HFF-Myc (cell line): ENCODE results near the gene ABCF3.

Source experiments
- DNase-seq: peaks from one replicate; pipeline ENCODE4 v3.0.0-alpha.2; 2011; ENCODE audit warnings: low read depth; ENCODE audit errors: extremely low read depth
- H3K4me3 ChIP-seq: replicated peaks from 2 replicates; pipeline ENCODE4 v1.5.1; 2011; ENCODE audit warnings: low read depth, mild to moderate bottlenecking, control low read depth, low read length
- TF ChIP-seq, protein P1 (sequence below): IDR thresholded peaks from 2 replicates; pipeline ENCODE4 v1.5.1; 2012; ENCODE audit warnings: mild to moderate bottlenecking, low read depth, low read length, control low read depth; ENCODE audit errors: missing control alignments

ABCF3 gene

DNA sequence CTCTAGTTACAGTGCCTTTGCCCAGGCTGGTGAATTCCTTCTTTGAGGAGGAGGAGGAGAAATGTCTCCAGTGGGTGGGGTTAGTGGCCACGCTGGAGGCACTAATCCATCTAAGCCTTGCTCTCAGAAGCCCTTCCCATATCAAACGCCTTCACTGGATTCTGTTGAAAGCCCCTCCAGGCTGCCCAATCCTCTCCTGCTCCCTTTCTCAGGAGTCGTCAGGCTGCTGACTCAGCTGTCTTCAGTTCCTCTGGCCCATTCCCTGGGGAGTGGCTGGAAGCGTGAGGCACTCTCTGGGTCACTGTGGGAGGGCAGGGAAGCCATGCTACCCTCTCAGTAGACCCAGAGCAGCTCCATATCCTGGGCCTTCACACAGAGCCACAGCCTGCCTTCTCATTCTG is 8.7 kb upstream of the ABCF3 start:
- TF ChIP-seq, protein P1, sequence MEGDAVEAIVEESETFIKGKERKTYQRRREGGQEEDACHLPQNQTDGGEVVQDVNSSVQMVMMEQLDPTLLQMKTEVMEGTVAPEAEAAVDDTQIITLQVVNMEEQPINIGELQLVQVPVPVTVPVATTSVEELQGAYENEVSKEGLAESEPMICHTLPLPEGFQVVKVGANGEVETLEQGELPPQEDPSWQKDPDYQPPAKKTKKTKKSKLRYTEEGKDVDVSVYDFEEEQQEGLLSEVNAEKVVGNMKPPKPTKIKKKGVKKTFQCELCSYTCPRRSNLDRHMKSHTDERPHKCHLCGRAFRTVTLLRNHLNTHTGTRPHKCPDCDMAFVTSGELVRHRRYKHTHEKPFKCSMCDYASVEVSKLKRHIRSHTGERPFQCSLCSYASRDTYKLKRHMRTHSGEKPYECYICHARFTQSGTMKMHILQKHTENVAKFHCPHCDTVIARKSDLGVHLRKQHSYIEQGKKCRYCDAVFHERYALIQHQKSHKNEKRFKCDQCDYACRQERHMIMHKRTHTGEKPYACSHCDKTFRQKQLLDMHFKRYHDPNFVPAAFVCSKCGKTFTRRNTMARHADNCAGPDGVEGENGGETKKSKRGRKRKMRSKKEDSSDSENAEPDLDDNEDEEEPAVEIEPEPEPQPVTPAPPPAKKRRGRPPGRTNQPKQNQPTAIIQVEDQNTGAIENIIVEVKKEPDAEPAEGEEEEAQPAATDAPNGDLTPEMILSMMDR = no peak
- H3K4me3 ChIP-seq = peak overlapping the region; percentile 84
- no peak for DNase-seq

DNA sequence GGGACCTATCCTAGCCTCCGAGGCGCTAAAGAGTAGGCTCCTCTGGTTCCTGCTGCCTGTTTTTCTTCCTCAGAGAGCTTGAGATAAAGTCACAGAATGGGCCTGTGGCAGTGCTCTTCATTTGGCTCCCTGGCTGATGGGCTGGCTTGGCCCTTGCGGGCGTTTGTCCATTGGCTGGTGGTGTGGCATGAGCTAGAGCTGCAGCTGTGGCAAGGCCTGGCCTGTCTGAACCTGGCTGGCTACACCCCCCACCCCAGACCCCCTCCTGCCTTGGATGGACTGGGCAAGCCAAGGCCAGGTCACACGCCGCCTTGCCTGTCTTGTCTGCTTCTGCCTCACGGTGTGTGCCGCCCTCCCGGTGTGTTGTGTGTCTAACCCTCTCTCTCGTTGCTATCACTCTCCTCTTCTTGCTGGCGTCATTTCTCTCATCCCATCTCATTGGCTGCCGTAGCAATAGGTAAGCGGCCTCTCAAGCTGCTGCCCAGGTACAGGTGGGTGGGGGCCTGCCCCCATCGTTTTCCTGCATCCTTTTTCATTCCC is 8.2 kb upstream of the ABCF3 start:
- H3K4me3 ChIP-seq = peak overlapping the region; percentile 84
- no peak for DNase-seq
- TF ChIP-seq, protein P1 = no peak

DNA sequence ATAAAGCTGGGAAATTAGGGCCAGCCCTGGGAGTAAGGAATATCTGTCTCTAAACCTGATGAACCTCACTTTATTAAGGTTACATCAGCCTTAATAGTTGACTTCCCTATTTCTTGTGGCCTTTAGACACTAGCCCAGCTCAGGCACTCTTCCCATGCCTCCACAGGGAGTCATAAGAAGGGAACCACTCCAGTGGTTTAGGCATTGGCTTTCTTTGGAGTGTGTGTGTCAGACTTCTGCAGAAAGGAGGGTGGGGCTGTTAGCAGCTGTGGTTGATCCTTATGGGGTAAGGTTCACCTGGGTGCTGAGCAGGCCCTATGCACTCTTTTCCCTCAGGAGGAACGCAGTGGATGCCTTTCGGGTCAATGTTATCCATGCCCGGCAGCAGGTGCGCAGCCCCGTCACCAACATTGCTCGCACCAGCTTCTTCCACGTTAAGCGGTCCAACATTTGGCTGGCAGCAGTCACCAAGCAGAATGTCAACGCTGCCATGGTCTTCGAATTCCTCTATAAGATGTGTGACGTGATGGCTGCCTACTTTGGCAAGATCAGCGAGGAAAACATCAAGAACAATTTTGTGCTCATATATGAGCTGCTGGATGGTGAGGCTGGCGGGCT is 7.4 kb upstream of the ABCF3 start:
- no peak for DNase-seq
- TF ChIP-seq, protein P1 = no peak
- H3K4me3 ChIP-seq = no peak overlapping the region

DNA sequence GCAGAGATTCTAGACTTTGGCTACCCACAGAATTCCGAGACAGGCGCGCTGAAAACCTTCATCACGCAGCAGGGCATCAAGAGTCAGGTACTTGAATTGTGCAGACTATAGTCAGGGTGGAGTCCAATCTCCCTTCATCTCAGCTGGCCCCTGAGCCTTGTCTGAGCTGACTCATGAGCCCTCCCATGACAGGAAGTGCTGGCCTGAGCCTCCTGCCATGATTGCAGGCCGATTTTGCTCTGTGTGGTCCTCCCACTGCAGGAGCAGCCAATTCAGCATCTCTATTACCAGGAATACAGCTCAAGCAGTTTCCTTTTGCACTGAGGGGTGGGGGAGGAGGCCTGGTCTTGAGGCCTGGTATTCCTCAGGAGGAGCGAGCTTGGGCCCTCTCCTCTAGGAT is 5.8 kb upstream of the ABCF3 start:
- no peak for DNase-seq
- no peak overlapping the region for H3K4me3 ChIP-seq
- TF ChIP-seq, protein P1 = no peak

GRCh38 chr3:184181596-184181995 is 4.4 kb upstream of the ABCF3 start:
- H3K4me3 ChIP-seq = no peak overlapping the region
- TF ChIP-seq, protein P1 = no peak

GRCh38 chr3:184183679-184184078 is 2.3 kb upstream of the ABCF3 start:
- no peak overlapping the region for H3K4me3 ChIP-seq
- DNase-seq = no peak
- TF ChIP-seq, protein P1 = no peak

More at GRCh38 chr3:184181596-184181995, 4.4 kb upstream of the ABCF3 start:
- no peak for DNase-seq

- DNase-seq = no peak
- TF ChIP-seq, protein P1 = no peak
- no peak overlapping the region for H3K4me3 ChIP-seq
Observed at GRCh38 chr3:184184546-184185230, 1.3 kb upstream of the ABCF3 start.
